GM23248 (cell line): Measurements from ENCODE around the gene NF1. TPM values are rescaled to one million over a fixed set of nuclear protein-coding genes. Genes with fewer than 3 reads are reported as not detected.

Source experiments
- DNase-seq: peaks from one replicate; pipeline ENCODE4 v3.0.0-alpha.2; 2015
- H2AFZ ChIP-seq: fragments of 200-600 bp; sonication (generic); 2 replicates; pipeline ENCODE4 v1.6.1; 2016; ENCODE audit warnings: antibody characterized with exemption
- H3F3A ChIP-seq: fragments of 200-600 bp; sonication (generic); 2 replicates; pipeline ENCODE4 v1.6.1; 2016; ENCODE audit warnings: mild to moderate bottlenecking, antibody characterized with exemption, mixed run types; ENCODE audit not compliant: insufficient read depth
- H3K27ac ChIP-seq: fragments of 200-600 bp; sonication (generic); 2 replicates; pipeline ENCODE4 v1.5.1; 2016; ENCODE audit warnings: mild to moderate bottlenecking
- H3K27me3 ChIP-seq: fragments of 200-600 bp; sonication (generic); replicated peaks from 2 replicates; pipeline ENCODE4 v1.6.1; 2016; ENCODE audit warnings: mild to moderate bottlenecking; ENCODE audit not compliant: insufficient read depth
- H3K36me3 ChIP-seq: fragments of 200-600 bp; sonication (generic); 2 replicates; pipeline ENCODE4 v1.6.1; 2016; ENCODE audit warnings: low read depth, mild to moderate bottlenecking
- H3K4me1 ChIP-seq: fragments of 200-600 bp; sonication (generic); 2 replicates; pipeline ENCODE4 v1.6.1; 2016; ENCODE audit warnings: mild to moderate bottlenecking; ENCODE audit not compliant: insufficient read depth
- H3K4me2 ChIP-seq: fragments of 200-600 bp; sonication (generic); one replicate; pipeline ENCODE4 v1.6.1; 2016; ENCODE audit warnings: mild to moderate bottlenecking; ENCODE audit not compliant: unreplicated experiment
- H3K4me3 ChIP-seq: fragments of 200-600 bp; sonication (generic); 2 replicates; pipeline ENCODE4 v1.5.1; 2016; ENCODE audit warnings: mild to moderate bottlenecking
- H3K79me2 ChIP-seq: fragments of 200-600 bp; sonication (generic); 2 replicates; pipeline ENCODE4 v1.6.1; 2016; ENCODE audit warnings: mild to moderate bottlenecking; ENCODE audit not compliant: insufficient read depth
- H3K9ac ChIP-seq: fragments of 200-600 bp; sonication (generic); 2 replicates; pipeline ENCODE4 v1.6.1; 2016; ENCODE audit warnings: mild to moderate bottlenecking
- H3K9me2 ChIP-seq: fragments of 200-600 bp; sonication (generic); 2 replicates; pipeline ENCODE4 v1.6.1; 2016; ENCODE audit warnings: mixed run types, mild to moderate bottlenecking, moderate library complexity; ENCODE audit not compliant: insufficient read depth
- H3K9me3 ChIP-seq: fragments of 200-600 bp; sonication (generic); one replicate; pipeline ENCODE4 v1.6.1; 2017; ENCODE audit warnings: low read depth
- H4K20me1 ChIP-seq: fragments of 200-600 bp; sonication (generic); 2 replicates; pipeline ENCODE4 v1.6.0; 2016; ENCODE audit not compliant: insufficient read depth
- EZH2 ChIP-seq: fragments of 200-600 bp; sonication (generic); IDR thresholded peaks from 2 replicates; pipeline ENCODE4 v1.6.1; 2018; ENCODE audit warnings: antibody characterized with exemption, mild to moderate bottlenecking; ENCODE audit not compliant: insufficient read depth, poor library complexity, severe bottlenecking
- EZH2phosphoT487 ChIP-seq: fragments of 200-600 bp; sonication (generic); IDR thresholded peaks from 2 replicates; pipeline ENCODE4 v1.6.1; 2018; ENCODE audit warnings: antibody characterized with exemption, moderate library complexity, mild to moderate bottlenecking, low read depth; ENCODE audit not compliant: insufficient read depth
- WGBS, 2 experiments: methylation state at CpG; one replicate each; pipeline ENCODE4 v1.1.6; 2015 to 2017; ENCODE audit warnings: low lambda C conversion rate in 2 of 2, low coverage in 1 of 2; ENCODE audit errors: missing lambda C conversion rate in 2 of 2; 5-methylcytosine and 5-hydroxymethylcytosine counted together
- in situ Hi-C: fragments of 300-500 bp; cut with MboI; formaldehyde crosslinking; loops from 2 replicates; pipeline ENCODE4 v1.15.0; 2020
- polyA plus RNA-seq: library from polyadenylated mRNA; unstranded; fragments of >200 nt; fragmentation: Nextera tagmentation; extraction: Ambion mirVana; gene quantifications from 2 replicates; pipeline ENCODE4 v1.2.1, GENCODE V29; 2016
- total RNA-seq: library from RNA; depleted of rRNA; stranded (reverse); fragments of >200 nt; shearing (Covaris generic); gene quantifications from 2 replicates; pipeline ENCODE4 v1.2.3, GENCODE V29; 2014

NF1 gene
- total and polyA plus RNA-seq, 2 experiments from 2014 or later = 6.1 to 24.4 TPM

- Histone ChIP-seq H3K27me3 (peaks cover 8% of the 10 kb centered on the region), H3K79me2 (no peaks in the 10 kb centered on the region), H3K36me3 (no peaks in the 10 kb centered on the region), H3F3A (peaks cover 5% of the 10 kb centered on the region; the same call in 1 of the 2 replicates), H3K4me3 (no peak overlapping the region), H4K20me1 (no peaks in the 10 kb centered on the region), H3K9ac (no peak overlapping the region), H3K27ac (no peak overlapping the region), H2AFZ (no peak overlapping the region), H3K4me1 (peaks cover 5% of the 10 kb centered on the region; the same call in 1 of the 2 replicates), H3K9me2 (no peaks in the 10 kb centered on the region), H3K4me2 (no peak overlapping the region), H3K9me3 (no peaks in the 10 kb centered on the region)
- TF ChIP-seq EZH2phosphoT487 (no peak), EZH2 (no peak)
- DNase-seq = no peak
- in situ Hi-C loops = no loop called here
- WGBS, 2 experiments = 67 to 76% methylated on average over 9 to 10 of the region's 10 CpGs
Observed at GRCh38 chr17:31417051-31417792, 322.4 kb downstream of the NF1 start.

- no peaks in the 10 kb centered on the region for H4K20me1 ChIP-seq
- no peak overlapping the region for H3K4me3 ChIP-seq
- no peaks in the 10 kb centered on the region for H3K36me3 ChIP-seq
- H3K9ac ChIP-seq = no peak overlapping the region
- no peaks in the 10 kb centered on the region for H3K9me2 ChIP-seq
- peaks cover 13% of the 10 kb centered on the region for H3K27me3 ChIP-seq
- 16 to 18% methylated on average over 6 of the region's 6 CpGs for WGBS, 2 experiments
- H3K79me2 ChIP-seq = no peaks in the 10 kb centered on the region
- DNase-seq = peak; percentile 18
- no peaks in the 10 kb centered on the region for H3K9me3 ChIP-seq
- H3K27ac ChIP-seq = no peak overlapping the region
- H2AFZ ChIP-seq = no peak overlapping the region
- peaks cover 5% of the 10 kb centered on the region; the same call in 1 of the 2 replicates for H3F3A ChIP-seq
- TF ChIP-seq EZH2 (no peak), EZH2phosphoT487 (no peak)
- in situ Hi-C loops = no loop called here
- no peak overlapping the region for H3K4me2 ChIP-seq
- H3K4me1 ChIP-seq = no peaks in the 10 kb centered on the region
Observed at GRCh38 chr17:31418773-31419350, 324.1 kb downstream of the NF1 start.

DNA sequence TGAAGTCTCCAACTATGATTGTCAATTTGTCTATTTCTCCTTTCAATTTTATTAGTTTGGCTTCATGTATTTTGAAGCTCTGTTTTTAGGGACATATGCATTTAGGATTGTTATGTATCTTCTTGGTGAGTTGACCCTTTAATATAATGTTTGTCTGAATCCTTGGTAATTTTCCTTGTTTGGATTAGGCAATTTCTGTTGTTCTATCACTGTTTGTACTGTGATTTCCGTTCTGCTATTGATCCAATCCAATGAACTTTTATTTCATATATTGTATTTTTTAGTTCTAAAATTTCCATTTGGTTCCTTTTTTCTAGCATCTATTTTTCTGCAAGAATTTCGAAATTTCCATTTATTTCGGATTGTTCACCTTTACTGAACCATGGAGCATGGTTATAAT, 327.7 kb downstream of the NF1 start:
- no peaks in the 10 kb centered on the region for H3K9me2 ChIP-seq

DNA sequence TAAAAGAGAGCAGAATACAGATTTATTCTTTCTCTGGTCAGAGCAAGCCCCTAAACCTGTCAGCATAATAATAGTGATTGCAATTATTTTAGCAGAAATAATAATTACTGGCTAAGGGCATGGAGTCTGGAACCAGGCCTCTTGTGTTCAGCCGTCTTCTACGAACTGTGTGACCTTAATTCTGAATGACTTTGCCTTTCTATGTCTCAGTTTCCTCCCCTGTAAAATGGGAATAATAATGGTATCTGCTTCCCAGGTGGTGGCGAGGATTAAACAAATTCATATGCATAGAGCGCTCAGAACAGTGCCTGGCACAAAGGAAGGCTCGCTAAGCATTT, 330.1 kb downstream of the NF1 start:
- Histone ChIP-seq H3K4me2 (no peak overlapping the region), H3K9me2 (no peaks in the 10 kb centered on the region), H3K4me3 (no peak overlapping the region), H3K9me3 (no peaks in the 10 kb centered on the region), H3K9ac (no peak overlapping the region), H3K79me2 (no peaks in the 10 kb centered on the region), H3K36me3 (no peaks in the 10 kb centered on the region), H3K27ac (no peak overlapping the region), H3F3A (no peaks in the 10 kb centered on the region), H2AFZ (no peak overlapping the region), H3K4me1 (no peaks in the 10 kb centered on the region), H3K27me3 (peaks cover 15% of the 10 kb centered on the region), H4K20me1 (no peaks in the 10 kb centered on the region)
- in situ Hi-C loops = no loop called here
- DNase-seq = no peak
- TF ChIP-seq EZH2phosphoT487 (no peak), EZH2 (no peak)
- 37 to 39% methylated on average over 5 of the region's 5 CpGs for WGBS, 2 experiments

More for the DNA sequence above, 327.7 kb downstream of the NF1 start:
- Histone ChIP-seq H3K36me3 (no peaks in the 10 kb centered on the region), H2AFZ (no peak overlapping the region), H3K4me1 (no peaks in the 10 kb centered on the region), H3K27ac (no peak overlapping the region), H3K27me3 (peaks cover 13% of the 10 kb centered on the region), H3F3A (peaks cover 5% of the 10 kb centered on the region; the same call in 1 of the 2 replicates), H3K4me2 (no peak overlapping the region), H3K79me2 (no peaks in the 10 kb centered on the region), H3K9ac (no peak overlapping the region), H4K20me1 (no peaks in the 10 kb centered on the region), H3K9me3 (no peaks in the 10 kb centered on the region), H3K4me3 (no peak overlapping the region)
- in situ Hi-C loops = no loop called here
- DNase-seq = no peak
- 45 to 52% methylated on average over 3 of the region's 3 CpGs for WGBS, 2 experiments
- TF ChIP-seq EZH2phosphoT487 = no peak
- TF ChIP-seq EZH2 = no peak
